HG03064 (cell line): ENCODE measurements around the gene XRRA1.
"Not testable (repeated sequence)": the region's sequence is repeated elsewhere in the genome, so short reads cannot be mapped to it uniquely, and the experiment has no call there.

Experiments used
- ATAC-seq: cut with Tn5 transposase; IDR thresholded peaks from one replicate; pipeline ENCODE4 v1.9.1; 2021; ENCODE audit warnings: low read depth; ENCODE audit not compliant: unreplicated experiment

XRRA1 gene

DNA sequence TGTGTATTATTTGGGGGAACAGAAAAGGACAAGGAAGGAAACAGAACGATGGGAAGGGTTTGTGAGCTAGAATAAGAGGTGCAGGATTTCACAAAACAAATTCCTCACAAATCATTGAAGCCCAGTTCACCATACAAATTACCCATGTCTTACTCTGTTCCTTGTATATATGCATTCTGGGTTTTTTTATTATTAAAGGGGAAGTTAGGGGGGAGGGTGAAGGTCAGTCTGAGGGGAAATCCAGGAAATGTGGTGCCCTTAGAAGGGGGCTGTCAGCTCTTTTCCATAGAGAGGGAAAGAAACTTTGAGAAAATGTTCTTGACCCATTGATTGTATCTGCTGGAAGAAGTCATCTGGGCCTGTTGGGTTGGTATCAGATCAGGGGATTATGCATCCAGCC is 109.4 kb downstream of the XRRA1 start:
- no peak for ATAC-seq

- no peak for ATAC-seq
Observed at GRCh38 chr11:74838188-74838587, 110.7 kb downstream of the XRRA1 start.

DNA sequence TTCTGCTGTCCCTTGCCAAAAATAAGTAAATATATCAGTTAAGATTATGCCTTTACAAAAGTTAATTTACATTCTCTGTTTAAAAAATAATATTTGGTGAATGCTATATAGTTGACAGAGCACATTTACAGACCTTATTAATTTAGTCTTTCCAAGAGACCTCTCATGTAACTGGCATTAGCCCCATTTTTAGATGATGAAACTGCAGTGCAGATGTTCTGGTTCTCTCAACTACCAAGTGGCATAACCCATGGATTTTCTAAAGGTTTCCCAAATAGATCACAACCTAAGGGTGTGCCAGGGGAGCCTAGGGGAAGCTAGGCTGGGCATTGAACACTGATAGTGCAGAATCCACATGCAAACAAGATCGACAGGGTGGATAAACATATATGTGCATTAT is 111.7 kb downstream of the XRRA1 start:
- ATAC-seq = no peak

- no peak for ATAC-seq
Observed at GRCh38 chr11:74826901-74827300, 122.0 kb downstream of the XRRA1 start.

DNA sequence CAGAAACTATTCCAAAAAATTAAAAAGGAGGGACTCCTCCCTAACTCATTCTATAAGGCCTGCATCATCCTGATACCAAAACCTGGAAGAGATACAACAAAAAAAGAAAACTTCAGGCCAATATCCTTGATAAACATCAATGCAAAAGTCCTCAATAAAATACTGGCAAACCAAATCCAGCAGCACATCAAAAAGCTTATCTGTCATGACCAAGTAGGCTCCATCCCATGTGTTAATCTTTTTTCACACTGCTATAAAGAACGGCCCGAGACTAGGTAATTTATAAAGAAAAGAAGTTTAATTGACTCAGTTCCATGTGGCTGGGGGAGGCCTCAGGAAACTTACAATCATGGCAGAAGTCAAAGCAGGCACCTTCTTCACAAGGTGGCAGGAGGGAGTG is 123.3 kb downstream of the XRRA1 start:
- not testable (repeated sequence) for ATAC-seq

DNA sequence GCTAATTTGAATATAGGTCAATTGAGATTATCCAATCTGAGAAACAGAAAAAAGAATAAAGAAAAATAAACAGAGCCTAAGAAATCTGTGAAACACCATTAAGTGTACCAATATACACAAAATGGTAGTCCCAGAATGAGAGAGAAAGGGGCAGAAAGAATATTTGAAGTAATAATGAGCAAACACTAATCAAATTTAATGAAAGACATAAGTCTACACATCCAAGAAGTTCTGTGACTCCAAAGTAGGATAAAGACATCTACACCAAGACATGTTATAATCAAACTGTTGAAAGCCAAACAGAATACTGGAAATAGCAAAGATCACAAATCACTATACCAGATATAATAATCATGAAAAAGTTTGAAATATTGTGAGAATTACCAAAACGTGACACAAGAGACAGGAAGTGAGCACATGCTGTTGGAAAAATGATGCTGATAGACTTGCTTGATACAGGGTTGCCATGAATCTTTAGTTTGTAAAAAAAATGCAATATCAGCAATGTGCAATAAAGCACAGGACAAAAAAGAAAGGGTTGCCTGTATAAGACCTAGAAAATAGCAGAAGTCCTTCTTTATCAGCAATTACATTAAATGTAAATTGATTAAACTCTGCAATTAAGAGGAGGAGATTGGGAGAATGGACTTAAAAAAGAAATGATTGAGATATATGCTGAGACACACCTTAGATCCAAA is 124.5 kb downstream of the XRRA1 start:
- no peak for ATAC-seq

DNA sequence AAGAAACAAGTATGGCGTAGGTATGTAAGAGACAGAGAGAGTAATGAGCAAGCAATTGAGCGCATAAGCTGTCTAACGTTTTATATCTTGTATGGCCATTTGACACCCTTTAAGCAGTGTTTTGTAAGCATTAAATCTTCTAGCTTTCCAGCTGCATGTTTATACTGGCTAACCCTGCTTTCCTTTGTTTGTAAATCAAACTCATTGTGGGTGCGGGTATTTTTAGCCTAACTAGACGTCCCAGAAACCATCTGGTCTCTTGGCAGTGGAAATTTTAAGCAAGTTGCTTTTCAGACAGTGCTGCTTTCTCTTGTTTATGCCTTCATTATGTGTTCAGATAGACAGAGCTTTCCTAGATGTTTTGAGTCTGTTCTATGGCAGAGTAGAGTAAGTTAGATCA is 126.7 kb downstream of the XRRA1 start:
- no peak for ATAC-seq

DNA sequence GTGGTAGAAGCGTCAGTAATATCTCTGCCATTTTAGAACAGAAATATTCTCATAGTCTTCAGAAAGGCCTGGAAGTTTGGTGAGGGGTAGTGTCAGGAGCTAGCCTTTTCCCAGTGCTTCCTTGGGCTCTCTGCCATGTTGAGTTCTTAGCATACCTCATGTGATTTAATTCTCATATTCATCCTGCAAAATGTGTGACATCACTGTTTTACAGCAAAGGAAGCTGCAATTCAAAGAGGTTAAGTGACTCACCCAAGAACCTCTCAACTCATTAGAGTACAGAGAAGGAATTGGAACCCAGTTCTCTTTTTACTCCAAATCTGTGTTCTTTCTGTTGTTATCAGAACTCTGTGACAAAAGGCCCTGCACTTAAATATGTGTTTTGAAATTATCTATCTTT is 128.1 kb downstream of the XRRA1 start:
- no peak for ATAC-seq

- no peak for ATAC-seq
Observed at GRCh38 chr11:74819400-74819799, 129.5 kb downstream of the XRRA1 start.

DNA sequence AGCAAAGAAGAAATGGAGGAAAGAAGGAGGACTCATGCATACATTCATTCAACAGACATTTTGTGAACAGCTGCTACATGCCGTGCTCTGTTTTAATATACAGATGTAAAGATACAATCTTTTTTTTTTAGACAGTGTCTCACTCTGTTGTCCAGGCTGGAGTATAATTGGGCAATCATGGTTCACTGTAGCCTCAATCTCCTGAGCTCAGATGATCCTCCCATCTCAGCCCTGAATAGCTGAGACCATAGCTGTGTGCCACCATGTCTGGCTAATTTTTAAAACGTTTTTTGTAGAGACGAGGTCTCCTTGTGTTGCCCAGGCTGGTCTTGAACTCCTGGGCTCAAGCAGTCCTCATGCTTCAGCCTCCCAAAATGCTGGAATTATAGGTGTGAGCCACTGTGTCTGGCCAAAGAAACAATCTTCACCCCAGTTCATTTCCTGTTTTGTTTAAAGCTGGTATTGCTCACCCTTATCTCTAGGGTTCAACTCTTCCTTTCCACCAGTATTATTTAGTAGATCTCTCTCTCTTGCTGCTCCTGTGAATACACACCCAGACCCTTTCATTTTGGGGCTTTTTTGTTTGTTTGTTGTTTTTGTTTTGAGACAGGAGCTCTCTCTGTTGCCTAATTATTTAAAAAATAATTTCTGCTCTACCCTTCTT is 130.5 kb downstream of the XRRA1 start:
- no peak for ATAC-seq

- ATAC-seq = no peak
Observed at GRCh38 chr11:74816664-74817063, 132.2 kb downstream of the XRRA1 start.

GRCh38 chr11:74815966-74816365 is 132.9 kb downstream of the XRRA1 start:
- ATAC-seq = no peak

- no peak for ATAC-seq
Observed at GRCh38 chr11:74809801-74810200, 139.1 kb downstream of the XRRA1 start.

DNA sequence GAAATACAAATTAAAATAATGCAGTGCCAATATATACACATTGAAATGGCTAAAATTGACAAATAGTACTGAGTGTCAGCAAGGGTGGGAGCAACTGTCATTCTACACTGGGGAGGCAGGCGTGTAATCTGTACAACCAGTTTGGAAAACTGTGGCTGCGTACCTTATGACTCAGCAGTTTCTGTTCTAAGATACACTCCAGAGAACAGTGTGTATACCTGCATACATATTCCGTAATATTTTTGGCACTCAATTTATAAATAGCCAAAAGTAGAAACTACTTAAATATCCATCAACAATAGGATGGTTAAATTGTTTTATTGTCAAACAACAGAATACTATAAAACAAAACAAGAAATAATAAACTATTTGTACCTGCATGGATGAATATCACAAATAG is 142.6 kb downstream of the XRRA1 start:
- ATAC-seq = no peak

DNA sequence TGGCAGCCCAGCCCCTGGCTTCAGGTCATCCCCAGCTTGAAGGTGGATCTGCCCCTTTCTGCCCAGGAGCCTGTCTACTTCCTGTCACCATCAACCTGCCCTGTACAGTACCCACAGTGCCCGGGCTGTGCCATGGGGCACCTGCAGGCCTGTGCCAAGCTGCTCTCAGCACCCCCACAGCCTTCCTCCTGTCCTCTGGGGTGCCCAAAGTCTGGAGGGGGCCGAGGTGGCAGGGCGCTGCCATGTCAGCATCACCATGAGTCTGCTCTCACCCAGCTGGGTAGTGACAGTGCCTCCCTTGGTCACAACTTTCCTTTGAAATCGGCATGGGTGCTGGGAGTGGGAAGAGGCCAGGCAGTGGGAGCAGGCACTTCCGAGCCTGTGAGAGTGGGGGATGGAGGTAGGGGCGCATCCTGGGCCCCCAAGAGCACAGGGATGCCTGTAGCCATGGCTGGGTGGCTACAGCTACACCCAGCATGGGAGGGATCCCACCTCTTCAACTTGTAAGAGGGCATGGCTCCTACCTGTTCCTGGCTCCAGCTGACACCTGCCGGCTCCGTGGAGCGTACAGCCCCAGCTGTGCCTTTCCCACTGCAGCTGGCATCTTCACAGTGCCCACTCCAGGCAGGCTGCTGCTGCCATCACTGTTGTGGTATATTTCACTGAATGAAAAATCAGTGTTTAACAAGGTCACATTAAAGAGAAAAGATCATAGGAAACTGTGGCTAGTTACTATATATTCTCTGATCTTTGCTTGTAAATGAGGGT is 157.4 kb downstream of the XRRA1 start:
- no peak for ATAC-seq
